GM20431 (cell line): Measurements from ENCODE around the gene MRPL30.
"Not testable (repeated sequence)": the region's sequence is repeated elsewhere in the genome, so short reads cannot be mapped to it uniquely, and the experiment has no call there.

Experiments used
- in situ Hi-C: fragments of 300-500 bp; cut with MseI, MboI; formaldehyde crosslinking; loops from one replicate; pipeline ENCODE4 v1.15.0; 2020; ENCODE audit warnings: low sequenced_read_pairs; ENCODE audit not compliant: unreplicated experiment

MRPL30 gene

GRCh38 chr2:99180755-99181623, at the start of gene MRPL30, which contains the start of gene MITD1:
Gene MRPL30 (plus strand): TSS chr2:99181184. CDS start chr2:99186204, 5,020 bp downstream.
Gene MITD1 (minus strand): TSS chr2:99181058. CDS start chr2:99180981, 77 bp downstream.
- in situ Hi-C loops: no loop called here

- in situ Hi-C loops: not testable (repeated sequence)
Observed at GRCh38 chr2:99135044-99135556, 45.9 kb upstream of the MRPL30 start.

- in situ Hi-C loops: no loop called here
Observed at GRCh38 chr2:99139003-99139402, 42.0 kb upstream of the MRPL30 start.

GRCh38 chr2:99140056-99140859, 40.7 kb upstream of the MRPL30 start:
- in situ Hi-C loops: no loop called here

GRCh38 chr2:99140860-99141109, 40.2 kb upstream of the MRPL30 start:
- in situ Hi-C loops: no loop called here

GRCh38 chr2:99141110-99142108, 39.6 kb upstream of the MRPL30 start, which contains the start of gene C2orf15:
Gene C2orf15 (plus strand): TSS chr2:99141707. CDS start chr2:99150559, 8,852 bp downstream.
- in situ Hi-C loops: no loop called here

- in situ Hi-C loops: no loop called here
Observed at GRCh38 chr2:99150706-99151105, 30.3 kb upstream of the MRPL30 start.

- in situ Hi-C loops: no loop called here
Observed at GRCh38 chr2:99152199-99152895, 28.6 kb upstream of the MRPL30 start.

GRCh38 chr2:99153921-99154604, 26.9 kb upstream of the MRPL30 start:
- in situ Hi-C loops: no loop called here

GRCh38 chr2:99154643-99155536, 26.1 kb upstream of the MRPL30 start, which contains the start of the genes LIPT1 and TSGA10:
Gene LIPT1 (plus strand): TSS chr2:99154967. CDS start chr2:99161958, 6,991 bp downstream.
Gene TSGA10 (minus strand): TSS chr2:99154942. CDS start chr2:99109439, 45,503 bp downstream.
- in situ Hi-C loops: no loop called here

- in situ Hi-C loops: no loop called here
Observed at GRCh38 chr2:99156891-99157290, 24.1 kb upstream of the MRPL30 start.

GRCh38 chr2:99158599-99158998, 22.4 kb upstream of the MRPL30 start:
- in situ Hi-C loops: no loop called here

- in situ Hi-C loops: no loop called here
Observed at GRCh38 chr2:99159594-99159993, 21.4 kb upstream of the MRPL30 start.

- in situ Hi-C loops: no loop called here
Observed at GRCh38 chr2:99166218-99166617, 14.8 kb upstream of the MRPL30 start.

- in situ Hi-C loops: no loop called here
Observed at GRCh38 chr2:99169534-99169933, 11.4 kb upstream of the MRPL30 start.

- in situ Hi-C loops: no loop called here
Observed at GRCh38 chr2:99171377-99172140, 9.4 kb upstream of the MRPL30 start.

- in situ Hi-C loops: no loop called here
Observed at GRCh38 chr2:99181624-99182000, 628 bp downstream of the MRPL30 start.
